HG02840 (cell line): ENCODE measurements around the gene LSR.
A peak's percentile ranks its signal among the peaks of the same experiment; 100 is the strongest.

Experiments used
- ATAC-seq: cut with Tn5 transposase; IDR thresholded peaks from one replicate; pipeline ENCODE4 v1.9.1; 2021; ENCODE audit warnings: mild to moderate bottlenecking, moderate library complexity, moderate number of reproducible peaks; ENCODE audit not compliant: unreplicated experiment, low FRiP score

The LSR gene

GRCh38 chr19:35240327-35240726, 8.5 kb upstream of the LSR start:
- ATAC-seq = no peak

GRCh38 chr19:35241417-35241816, 7.4 kb upstream of the LSR start:
- no peak for ATAC-seq

- ATAC-seq = no peak
Observed at GRCh38 chr19:35246466-35247092, 2.2 kb upstream of the LSR start.

- ATAC-seq = peak; percentile 36
Observed at GRCh38 chr19:35247526-35248309, 1.1 kb upstream of the LSR start.

- no peak for ATAC-seq
Observed at GRCh38 chr19:35249146-35249847, 495 bp downstream of the LSR start.

GRCh38 chr19:35249848-35250711, 1.3 kb downstream of the LSR start:
- no peak for ATAC-seq

- no peak for ATAC-seq
Observed at GRCh38 chr19:35251456-35251855, 2.7 kb downstream of the LSR start.

- no peak for ATAC-seq
Observed at GRCh38 chr19:35253316-35254286, 4.8 kb downstream of the LSR start.

- no peak for ATAC-seq
Observed at GRCh38 chr19:35254341-35255297, 5.8 kb downstream of the LSR start.

GRCh38 chr19:35256566-35256965, 7.8 kb downstream of the LSR start:
- no peak for ATAC-seq

GRCh38 chr19:35257113-35257461, 8.3 kb downstream of the LSR start:
- no peak for ATAC-seq

- ATAC-seq = no peak
Observed at GRCh38 chr19:35260694-35261304, 12.0 kb downstream of the LSR start.

- no peak for ATAC-seq
Observed at GRCh38 chr19:35261356-35262100, 12.7 kb downstream of the LSR start.

- ATAC-seq = no peak
Observed at GRCh38 chr19:35262101-35262761, 13.4 kb downstream of the LSR start.

GRCh38 chr19:35264268-35265125, 15.7 kb downstream of the LSR start:
- no peak for ATAC-seq
